Measurements from ENCODE around the gene SV2B.

Gene SV2B

DNA sequence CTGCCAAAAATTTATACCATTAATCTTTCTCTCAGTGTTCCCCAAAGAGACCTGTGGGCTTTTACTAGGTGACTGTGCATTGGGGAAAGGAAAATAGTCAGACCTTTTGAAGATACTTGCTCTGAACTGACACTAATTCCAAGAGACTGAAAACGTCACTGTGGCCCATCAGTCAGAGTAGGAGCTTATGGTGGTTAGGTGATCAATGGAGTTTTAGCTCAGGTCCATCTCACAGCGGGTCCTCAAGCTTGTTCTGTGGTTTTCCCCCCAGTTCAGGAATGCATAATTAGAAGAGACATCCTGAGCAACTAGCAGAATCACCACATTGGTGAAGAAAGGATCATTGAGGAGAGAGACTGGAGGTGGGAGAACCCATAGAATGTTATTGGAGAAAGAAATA lies 134.7 kb downstream of the SV2B start:
- TF ChIP-seq, protein P1, sequence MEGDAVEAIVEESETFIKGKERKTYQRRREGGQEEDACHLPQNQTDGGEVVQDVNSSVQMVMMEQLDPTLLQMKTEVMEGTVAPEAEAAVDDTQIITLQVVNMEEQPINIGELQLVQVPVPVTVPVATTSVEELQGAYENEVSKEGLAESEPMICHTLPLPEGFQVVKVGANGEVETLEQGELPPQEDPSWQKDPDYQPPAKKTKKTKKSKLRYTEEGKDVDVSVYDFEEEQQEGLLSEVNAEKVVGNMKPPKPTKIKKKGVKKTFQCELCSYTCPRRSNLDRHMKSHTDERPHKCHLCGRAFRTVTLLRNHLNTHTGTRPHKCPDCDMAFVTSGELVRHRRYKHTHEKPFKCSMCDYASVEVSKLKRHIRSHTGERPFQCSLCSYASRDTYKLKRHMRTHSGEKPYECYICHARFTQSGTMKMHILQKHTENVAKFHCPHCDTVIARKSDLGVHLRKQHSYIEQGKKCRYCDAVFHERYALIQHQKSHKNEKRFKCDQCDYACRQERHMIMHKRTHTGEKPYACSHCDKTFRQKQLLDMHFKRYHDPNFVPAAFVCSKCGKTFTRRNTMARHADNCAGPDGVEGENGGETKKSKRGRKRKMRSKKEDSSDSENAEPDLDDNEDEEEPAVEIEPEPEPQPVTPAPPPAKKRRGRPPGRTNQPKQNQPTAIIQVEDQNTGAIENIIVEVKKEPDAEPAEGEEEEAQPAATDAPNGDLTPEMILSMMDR (IDR thresholded peaks at IDR 0.05; ENCODE audit: borderline replicate concordance, insufficient read depth, low read depth, low read length): no peak

DNA sequence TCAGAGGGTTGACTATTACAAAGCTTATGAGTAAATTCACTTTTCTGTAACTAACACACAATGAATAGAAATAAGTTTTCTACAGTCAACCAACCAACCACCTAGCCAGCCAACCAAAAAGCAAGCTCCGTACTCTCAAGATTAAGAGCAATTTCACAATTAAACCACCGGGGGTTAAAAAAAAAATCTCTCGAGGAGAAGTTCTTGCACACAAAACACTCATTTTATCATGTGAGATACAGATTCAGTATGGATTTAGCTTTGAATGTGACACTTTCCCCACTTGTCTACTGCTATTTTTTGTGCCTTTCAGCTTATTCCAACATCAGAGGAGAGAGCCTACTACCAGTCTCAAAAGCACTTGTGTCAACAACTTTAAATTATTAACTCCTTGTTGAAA lies 135.3 kb downstream of the SV2B start:
- TF ChIP-seq, protein P1 (IDR thresholded peaks at IDR 0.05; ENCODE audit: borderline replicate concordance, insufficient read depth, low read depth, low read length): no peak
- H3K4me3 ChIP-seq (ENCODE audit: low read depth, low read length): no peak overlapping the region

More for the DNA sequence above, 134.7 kb downstream of the SV2B start:
- H3K4me3 ChIP-seq (ENCODE audit: low read depth, low read length): no peak overlapping the region

DNA sequence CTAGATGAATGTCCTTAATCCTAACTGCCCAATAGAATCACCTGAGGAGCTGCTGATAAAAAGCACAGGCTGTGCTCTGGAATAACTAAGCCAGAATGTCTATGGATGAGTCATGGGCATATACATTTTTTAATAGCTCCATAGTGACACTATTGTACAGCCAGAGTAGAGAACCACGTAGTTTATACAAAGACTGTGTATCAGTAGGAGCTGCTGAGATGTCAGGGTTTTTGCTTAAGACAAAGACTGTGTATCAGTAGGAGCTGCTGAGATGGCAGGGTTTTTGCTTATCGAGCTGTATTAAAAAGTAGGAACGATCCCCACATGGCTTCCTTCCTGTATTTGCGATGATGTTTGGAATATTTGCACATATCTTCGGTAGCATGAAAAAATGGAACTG lies 137.4 kb downstream of the SV2B start:
- TF ChIP-seq, protein P1 (IDR thresholded peaks at IDR 0.05; ENCODE audit: borderline replicate concordance, insufficient read depth, low read depth, low read length): no peak
- no peak overlapping the region for H3K4me3 ChIP-seq (ENCODE audit: low read depth, low read length)

DNA sequence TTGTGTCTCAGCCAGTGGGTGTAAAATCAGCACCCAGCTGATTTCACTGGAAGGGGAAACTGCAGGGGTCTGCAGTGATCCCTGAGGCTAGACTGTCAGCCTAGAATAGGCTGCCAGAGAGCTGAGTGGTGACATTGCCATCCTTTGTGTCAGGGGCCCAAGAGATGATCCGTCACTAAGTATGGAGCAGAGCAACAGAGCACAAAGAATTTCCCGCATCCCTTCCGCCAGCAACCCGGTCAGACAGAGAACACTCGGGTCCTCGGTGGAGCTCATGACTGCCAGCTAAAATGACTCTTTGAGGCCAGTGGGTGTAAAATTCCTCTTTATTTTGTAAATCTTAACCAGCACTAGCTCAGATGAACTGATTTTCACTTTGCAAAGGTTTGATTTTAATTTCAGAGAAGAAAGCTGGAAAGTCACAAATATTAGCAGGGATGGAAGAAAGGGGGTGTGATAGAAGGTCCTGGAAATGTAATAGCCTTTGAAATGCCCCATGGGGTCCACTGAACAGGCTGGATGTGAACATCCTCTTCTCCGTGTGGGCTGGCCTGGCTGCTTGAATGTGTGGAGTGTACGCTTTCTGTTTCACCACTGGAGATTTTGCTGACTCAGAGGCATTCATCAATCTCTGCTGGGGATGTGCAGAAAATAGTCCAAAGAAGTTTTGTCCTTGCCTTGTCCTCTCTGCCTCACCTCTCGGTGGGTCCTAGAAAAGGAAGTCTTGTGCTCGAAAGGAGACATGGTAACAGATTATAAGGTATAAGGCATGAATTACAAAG lies 138.8 kb downstream of the SV2B start:
- no peak overlapping the region for H3K4me3 ChIP-seq (ENCODE audit: low read depth, low read length)
- TF ChIP-seq, protein P1 (IDR thresholded peaks at IDR 0.05; ENCODE audit: borderline replicate concordance, insufficient read depth, low read depth, low read length): no peak

DNA sequence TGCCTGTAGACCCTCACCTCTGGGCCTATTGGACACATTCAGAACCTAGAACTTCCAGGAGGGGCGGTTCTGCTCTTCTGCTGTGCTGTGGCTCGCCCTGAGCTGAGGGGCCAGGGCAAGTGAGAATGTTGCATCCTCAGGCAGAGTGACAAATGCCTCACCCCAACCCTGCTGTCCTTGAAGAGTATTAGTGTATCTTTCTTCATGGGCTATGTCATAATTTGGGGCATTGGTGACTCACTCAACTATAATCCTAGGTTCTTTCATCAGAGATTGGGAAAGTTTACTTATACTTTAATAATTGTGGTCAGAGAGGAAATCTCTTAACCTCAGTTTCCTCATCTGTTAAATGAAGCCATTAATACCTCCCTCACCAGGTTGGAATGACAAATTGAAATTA lies 143.8 kb downstream of the SV2B start:
- H3K4me3 ChIP-seq (ENCODE audit: low read depth, low read length): no peak overlapping the region
- TF ChIP-seq, protein P1 (IDR thresholded peaks at IDR 0.05; ENCODE audit: borderline replicate concordance, insufficient read depth, low read depth, low read length): no peak

DNA sequence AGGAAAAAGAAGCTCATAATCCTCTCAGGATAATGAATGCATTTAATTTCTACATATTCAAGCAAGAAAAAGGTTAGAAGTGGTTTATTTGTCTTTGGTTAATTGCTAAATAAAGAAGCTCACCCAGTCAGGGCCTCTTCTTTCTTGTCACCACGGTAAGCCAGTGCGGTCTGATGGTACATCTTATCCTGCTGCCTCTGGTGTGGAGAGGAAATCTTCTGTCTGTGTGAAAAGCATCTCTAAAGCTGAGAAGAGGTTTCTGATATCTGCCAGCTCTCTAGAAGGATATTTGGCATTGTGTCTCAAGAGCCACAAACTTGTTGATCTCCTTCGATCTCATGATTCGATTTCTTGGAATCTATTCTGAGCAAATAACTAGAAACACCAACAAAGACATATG lies 144.9 kb downstream of the SV2B start:
- H3K4me3 ChIP-seq (ENCODE audit: low read depth, low read length): no peak overlapping the region
- TF ChIP-seq, protein P1 (IDR thresholded peaks at IDR 0.05; ENCODE audit: borderline replicate concordance, insufficient read depth, low read depth, low read length): no peak

DNA sequence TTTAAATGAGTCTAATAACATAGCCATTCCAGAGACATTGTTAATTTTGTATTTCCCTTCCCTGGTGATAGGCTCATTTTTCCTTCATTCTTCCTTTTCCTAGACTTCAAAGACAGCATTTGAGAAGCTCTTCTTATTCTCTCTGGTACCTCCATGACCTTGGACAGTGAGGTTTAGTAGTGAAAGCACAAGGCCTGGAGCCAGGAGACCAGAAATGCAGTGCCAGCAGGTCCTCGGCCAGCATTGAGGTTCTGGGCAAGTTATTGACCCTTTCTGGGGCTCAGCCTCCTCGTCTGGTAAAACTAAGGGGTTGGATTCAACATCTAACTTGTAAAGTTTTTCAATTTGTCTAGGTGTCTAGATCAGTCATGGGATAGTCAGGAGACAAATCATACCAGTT lies 146.9 kb downstream of the SV2B start:
- no peak overlapping the region for H3K4me3 ChIP-seq (ENCODE audit: low read depth, low read length)
- TF ChIP-seq, protein P1 (IDR thresholded peaks at IDR 0.05; ENCODE audit: borderline replicate concordance, insufficient read depth, low read depth, low read length): no peak

Measured in GM12875 (cell line).